Measurements from ENCODE around the gene PRKAG2.

Gene PRKAG2

DNA sequence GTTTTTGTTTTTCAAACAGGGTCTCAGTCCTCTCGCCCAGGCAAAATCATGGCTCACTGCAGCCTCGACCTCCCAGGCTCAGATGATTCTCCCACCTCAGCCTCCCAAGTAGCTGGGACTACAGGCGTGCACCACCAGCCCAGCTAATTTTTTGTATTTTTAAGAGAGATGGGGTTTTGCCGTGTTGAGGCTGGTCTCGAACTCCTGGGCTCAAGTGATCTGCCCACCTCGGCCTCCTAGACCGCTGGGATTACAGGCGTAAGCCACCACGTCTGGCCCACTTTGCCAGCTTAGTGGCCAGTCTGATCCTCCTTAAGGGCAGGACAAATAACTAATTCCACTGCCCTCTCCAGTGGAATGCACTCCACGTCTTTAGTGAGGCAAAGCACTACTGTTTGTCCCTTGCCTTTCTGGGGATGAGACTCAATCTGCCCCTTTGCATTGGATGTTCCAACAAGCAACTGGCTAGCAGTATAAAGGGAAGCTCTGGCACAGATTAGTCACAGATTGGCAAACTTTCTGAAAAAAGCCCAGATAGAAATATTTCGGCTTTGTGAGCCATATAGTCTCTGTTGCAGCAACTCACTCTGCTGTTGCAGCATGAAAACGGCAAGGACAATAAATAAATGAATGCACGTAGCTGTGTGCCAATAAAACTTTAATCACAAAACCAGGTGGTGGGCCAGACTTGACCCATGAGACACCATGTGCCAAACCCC lies 213.4 kb downstream of the PRKAG2 start:
- DNase-seq: peak; percentile 52

DNA sequence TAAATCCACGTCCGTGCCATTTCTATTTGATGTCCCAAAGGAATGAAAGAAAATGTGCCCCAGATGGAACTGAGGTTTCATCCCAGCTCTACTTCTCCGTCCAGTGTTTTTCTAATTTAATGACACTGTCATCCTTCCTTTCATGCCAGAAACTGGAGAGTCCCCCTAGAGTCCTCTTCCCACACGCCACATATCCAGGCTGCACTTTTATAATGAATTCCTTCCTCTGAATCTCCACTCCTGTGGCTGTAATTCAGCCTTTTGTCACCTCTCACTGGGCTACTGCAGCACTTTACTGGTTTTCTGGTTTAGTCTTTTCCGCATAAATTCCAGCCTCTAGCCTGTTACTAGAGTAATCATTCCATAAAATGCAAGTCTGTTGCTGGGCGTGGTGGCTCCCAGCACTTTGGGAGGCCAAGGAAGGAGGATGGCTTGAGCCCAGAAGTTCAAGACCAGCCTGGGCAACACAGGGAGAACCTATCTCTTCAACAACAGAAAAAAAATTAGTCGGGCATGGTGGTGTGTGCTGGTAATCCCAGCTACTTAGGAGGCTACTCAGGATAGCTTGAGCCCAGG lies 214.6 kb downstream of the PRKAG2 start:
- DNase-seq: no peak

DNA sequence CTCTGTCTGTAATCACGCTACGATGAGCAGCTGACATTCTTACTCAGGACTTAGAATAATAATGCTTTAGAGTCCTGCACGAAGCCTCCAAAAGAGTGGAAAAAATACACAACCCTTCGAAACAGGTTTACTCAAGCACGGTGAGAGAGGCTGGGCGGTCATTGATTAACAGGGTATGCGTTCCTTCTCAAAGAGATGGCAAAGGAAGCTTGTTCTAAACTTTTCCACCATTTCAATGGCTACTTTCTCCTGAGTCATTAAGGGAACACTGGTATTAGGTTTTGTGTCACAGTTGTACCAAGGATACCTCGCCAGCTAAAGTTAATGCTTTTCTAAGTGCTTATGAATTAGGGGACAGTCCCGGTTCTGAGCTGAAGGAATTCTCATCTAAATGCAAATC lies 215.3 kb downstream of the PRKAG2 start:
- DNase-seq: no peak

GRCh38 chr7:151660141-151660540 lies 216.8 kb downstream of the PRKAG2 start:
- no peak for DNase-seq

DNA sequence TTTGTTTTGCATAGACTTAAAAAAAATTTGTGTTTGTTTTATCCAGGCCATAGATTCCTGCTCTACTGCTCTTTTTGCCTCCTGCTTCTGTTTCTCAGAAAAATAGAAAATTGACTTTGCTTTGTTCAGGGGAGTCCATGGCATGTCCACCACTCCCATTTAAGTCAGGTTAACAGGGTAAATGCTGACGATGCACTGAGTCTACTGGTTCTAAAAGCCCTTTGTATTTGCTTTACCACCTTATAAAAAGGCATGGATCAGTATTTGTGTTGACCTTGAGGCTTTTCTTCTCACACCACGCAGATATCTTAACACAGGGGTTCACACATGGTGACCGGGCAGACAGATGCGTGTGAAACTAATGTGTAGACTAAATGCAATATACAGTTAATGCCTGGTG lies 217.7 kb downstream of the PRKAG2 start:
- no peak for DNase-seq

DNA sequence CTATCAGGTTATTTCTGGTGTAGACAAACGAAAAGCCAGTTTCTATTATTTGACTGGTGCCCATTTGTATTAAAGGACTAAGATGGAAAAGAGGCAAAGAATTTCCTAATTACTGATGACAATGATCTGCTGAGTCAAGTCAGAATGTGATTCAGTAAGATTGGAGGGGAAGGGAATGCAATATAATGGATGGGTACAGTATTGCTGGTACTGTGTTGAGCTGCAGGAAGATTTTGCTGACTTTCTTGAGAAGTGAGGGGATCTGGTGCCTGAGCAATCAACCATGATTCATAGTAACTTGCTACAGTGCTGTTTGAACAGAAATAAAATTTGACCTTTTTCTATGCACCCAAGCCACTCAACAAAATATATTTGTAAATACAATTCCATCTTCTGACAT lies 218.1 kb downstream of the PRKAG2 start:
- peak; percentile 50 for DNase-seq

- no peak for DNase-seq
Observed at GRCh38 chr7:151657173-151657572, 219.7 kb downstream of the PRKAG2 start.

DNA sequence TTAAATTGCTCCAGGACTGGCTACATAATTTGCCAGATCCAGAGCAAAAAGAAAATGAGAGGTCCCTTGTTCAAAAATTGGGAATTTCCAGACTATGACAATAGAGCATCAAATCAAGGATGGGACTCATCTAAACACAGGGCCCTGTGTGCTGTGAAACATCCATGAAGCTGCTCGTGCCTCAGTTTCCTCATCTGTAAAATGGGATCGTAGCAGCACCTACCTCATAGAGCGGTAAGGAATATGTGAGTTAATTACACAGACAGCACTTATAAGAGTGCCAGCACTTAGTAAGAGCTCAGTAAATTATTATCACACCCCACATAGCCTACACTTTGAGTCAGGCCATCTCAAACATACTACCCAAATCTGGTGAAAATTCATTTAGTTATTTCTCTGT lies 221.4 kb downstream of the PRKAG2 start:
- DNase-seq: no peak

GRCh38 chr7:151652111-151652510 lies 224.8 kb downstream of the PRKAG2 start:
- DNase-seq: no peak

GRCh38 chr7:151650161-151650560 lies 226.8 kb downstream of the PRKAG2 start:
- no peak for DNase-seq

GRCh38 chr7:151648429-151648828 lies 228.5 kb downstream of the PRKAG2 start:
- no peak for DNase-seq

- DNase-seq: no peak
Observed at GRCh38 chr7:151647874-151648273, 229.0 kb downstream of the PRKAG2 start.

- no peak for DNase-seq
Observed at GRCh38 chr7:151647006-151647405, 229.9 kb downstream of the PRKAG2 start.

GRCh38 chr7:151645311-151645710 lies 231.6 kb downstream of the PRKAG2 start:
- DNase-seq: no peak

DNA sequence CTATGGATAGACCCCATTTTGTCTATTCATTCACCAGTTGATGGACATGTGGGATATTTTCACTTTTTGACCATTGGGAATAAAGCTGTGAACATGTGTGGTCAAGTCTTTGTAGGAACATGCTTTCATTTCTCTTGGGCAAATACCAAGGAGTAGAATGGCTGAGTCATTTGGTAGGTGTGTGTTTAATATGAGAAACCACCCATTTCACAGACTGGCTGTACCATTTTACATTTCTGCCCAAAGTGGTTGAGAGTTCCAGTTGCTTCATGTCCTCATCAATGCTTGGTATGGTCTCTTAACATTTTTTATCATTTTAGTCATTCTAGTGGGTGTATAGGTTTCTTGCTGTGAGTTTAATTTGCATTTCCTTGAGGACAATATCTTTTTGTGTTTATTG lies 232.4 kb downstream of the PRKAG2 start:
- DNase-seq: no peak

GRCh38 chr7:151642746-151643145 lies 234.2 kb downstream of the PRKAG2 start:
- no peak for DNase-seq

GRCh38 chr7:151641587-151641986 lies 235.3 kb downstream of the PRKAG2 start:
- DNase-seq: no peak

DNA sequence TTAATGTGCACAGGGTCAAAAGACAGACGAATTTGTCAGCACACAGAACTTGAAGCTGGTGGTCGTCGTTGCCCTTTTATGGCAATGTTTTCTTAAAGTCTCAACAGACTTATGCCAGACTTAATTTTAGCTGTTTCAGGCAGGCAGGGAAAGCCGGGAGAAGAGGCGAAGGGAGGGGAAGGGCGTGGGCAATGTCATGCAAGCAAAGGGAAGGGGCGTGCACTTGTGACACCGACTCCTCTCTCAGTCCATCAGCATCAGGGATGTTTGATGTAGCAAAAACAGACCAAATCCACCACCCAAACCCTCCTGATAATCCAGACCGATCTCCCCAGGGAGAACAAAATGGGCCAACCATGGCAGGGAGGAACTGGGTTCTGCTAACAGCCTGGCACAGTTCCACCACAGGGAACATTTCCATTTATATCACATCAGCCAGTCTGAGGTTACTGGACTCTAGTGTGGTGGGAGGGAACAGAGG lies 239.1 kb downstream of the PRKAG2 start:
- DNase-seq: peak; percentile 93

GRCh38 chr7:151634643-151635042 lies 242.3 kb downstream of the PRKAG2 start:
- no peak for DNase-seq

DNA sequence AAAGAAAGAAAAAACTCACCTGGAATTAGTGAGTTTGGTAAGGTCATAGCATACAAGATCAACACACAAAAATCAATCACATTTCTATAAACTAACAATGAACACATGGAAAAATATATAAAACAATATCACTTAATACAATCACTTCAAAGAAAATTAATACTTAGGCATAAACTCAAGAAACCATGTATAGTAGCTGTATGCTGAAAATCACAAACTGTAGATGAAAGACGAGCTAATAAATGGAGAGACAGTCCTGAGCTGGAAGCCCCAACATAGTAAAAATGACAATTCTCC lies 243.5 kb downstream of the PRKAG2 start:
- DNase-seq: no peak

DNA sequence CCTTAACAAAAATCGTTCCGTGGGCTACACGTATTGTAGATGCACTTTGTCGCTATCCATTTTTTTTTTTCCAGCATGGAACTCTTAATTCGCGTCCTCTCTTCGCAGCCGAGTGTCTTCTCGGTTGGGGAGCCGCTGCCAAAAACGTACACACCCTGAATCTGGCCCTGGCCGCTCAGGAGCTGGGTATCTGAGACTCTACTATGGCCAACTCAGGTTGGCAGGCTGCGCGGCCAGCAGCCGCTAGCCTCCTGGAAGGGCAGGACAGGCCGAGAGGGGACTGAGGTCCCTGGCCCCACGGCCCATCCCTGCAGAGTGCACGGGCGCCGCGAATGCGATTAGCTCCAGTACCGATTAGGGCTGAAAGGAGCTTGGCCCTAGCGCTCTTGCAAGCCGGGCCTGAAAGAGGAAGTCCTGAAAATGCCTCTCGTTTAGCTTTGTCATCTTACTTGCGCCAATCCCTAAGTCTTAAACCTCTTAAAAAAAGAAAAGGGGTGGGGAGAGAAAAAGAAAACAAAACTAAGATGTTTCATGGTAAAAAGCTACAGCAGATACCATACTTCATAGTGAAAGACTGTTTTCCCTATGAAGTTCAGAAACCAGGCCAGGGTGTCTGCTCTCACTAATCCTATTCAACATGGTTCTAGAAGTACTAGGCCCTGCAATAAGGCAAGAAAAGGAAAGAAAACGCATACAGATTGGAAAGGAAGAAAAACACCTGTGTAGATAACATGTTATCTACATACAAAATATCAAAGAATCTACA lies 244.0 kb downstream of the PRKAG2 start:
- no peak for DNase-seq

DNA sequence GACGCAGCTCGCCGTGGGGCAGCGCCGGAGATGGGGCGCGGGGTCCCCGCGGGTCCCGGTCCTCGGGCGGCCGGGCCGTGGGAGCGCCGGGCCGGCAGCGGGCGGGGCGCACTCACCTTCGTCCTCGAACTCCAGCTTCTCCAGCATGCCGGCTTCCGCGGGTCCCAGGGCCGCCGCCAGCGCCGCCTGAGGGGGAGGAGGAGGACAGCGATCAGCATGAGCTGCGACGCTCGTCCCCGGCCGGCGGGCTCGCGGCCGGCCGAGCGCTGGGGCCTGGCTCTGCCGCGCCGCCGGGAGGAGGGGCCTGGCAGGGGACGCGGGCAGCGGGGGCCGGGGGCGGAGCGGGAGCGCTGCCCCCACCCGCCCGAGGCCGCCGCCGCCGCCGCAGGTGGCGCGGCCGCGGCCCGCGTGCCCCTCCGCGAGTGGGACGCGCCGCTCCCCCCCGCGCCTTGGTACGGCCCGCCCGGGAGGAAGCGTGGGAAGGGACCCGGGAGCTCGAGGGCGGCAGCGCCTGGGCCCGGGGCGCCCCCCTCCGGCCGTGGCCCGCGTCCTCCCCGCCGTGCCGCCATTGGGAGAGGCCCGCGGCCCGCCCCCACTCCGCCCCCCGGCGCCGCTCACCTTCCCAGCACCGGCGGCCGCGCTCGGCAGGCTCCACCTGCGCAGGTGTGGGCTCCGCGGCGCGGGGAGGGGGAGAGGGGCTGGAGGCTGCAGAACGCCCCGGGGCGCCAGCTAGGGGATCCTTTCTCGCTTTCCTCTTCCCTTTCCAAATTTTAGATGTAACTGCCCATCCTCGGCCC lies 244.8 kb downstream of the PRKAG2 start:
- peak; percentile 73 for DNase-seq

DNA sequence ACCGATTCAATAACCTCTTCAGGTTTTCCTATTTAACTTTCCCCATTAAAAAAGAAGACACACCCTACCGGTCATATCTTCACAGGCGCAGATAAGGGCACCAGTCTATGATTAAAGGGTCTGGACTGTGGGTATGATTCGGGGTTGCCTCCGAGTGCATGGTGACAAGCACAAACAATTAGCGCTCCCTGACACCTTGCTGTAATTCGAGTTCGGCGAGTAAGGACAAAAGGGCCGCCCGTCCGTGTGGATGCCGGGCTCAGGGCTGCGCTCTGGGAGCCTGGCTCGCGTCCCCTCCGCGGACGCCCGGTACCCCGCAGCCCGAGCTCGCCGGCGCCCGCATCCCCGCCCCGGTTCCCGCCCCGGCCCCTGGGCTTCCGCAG lies 245.4 kb downstream of the PRKAG2 start:
- DNase-seq: no peak

Measured in fibroblast of upper back skin (primary cell).